Tongue (tissue), 2 donors: ENCODE results near the gene DHX16. TPM values are rescaled to one million over a fixed set of nuclear protein-coding genes. Genes with fewer than 3 reads are reported as not detected.

ENCODE experiments used
- DNase-seq: peaks from one replicate; pipeline ENCODE4 v3.0.0-alpha.2; 2015
- total RNA-seq: library from RNA; depleted of rRNA; stranded (reverse); fragments of >200 nt; gene quantifications from one replicate; pipeline ENCODE4 v1.2.3, GENCODE V29; 2014

DHX16 gene
- total RNA-seq, 1 donor from 2014 or later, result 24.5 TPM

GRCh38 chr6:30691208-30691847, 18.5 kb upstream of the DHX16 start:
- DNase-seq, result no peak

GRCh38 chr6:30690403-30691207, 17.8 kb upstream of the DHX16 start, which contains the start of gene NRM:
NRM (minus strand) TSS chr6:30690984; CDS start chr6:30690974, 10 bp downstream.
- DNase-seq, result peak; percentile 96

GRCh38 chr6:30689985-30690384, 17.2 kb upstream of the DHX16 start:
- DNase-seq, result no peak

- no peak for DNase-seq
Measured at GRCh38 chr6:30689022-30689865, 16.4 kb upstream of the DHX16 start.

- no peak for DNase-seq
Measured at GRCh38 chr6:30688569-30688968, 15.8 kb upstream of the DHX16 start.

GRCh38 chr6:30687659-30688431, 15.0 kb upstream of the DHX16 start:
- DNase-seq, result peak; percentile 75

- peak; percentile 97 for DNase-seq
Measured at GRCh38 chr6:30686908-30687658, 14.3 kb upstream of the DHX16 start.

GRCh38 chr6:30686009-30686907, 13.5 kb upstream of the DHX16 start, which contains the start of gene PPP1R18:
PPP1R18 (minus strand) TSS chr6:30686645; CDS start chr6:30686018, 627 bp downstream.
- peak; percentile 83 for DNase-seq

- DNase-seq, result no peak
Measured at GRCh38 chr6:30685157-30686008, 12.6 kb upstream of the DHX16 start.

GRCh38 chr6:30684386-30685156, 11.8 kb upstream of the DHX16 start:
- DNase-seq, result no peak

- no peak for DNase-seq
Measured at GRCh38 chr6:30683980-30684338, 11.2 kb upstream of the DHX16 start.

- DNase-seq, result peak; percentile 26
Measured at GRCh38 chr6:30683183-30683979, 10.6 kb upstream of the DHX16 start.

GRCh38 chr6:30682143-30683117, 9.6 kb upstream of the DHX16 start:
- DNase-seq, result peak; percentile 50

- no peak for DNase-seq
Measured at GRCh38 chr6:30681766-30682142, 8.9 kb upstream of the DHX16 start.

GRCh38 chr6:30679765-30680535, 7.1 kb upstream of the DHX16 start:
- DNase-seq, result no peak
